ENCODE measurements around the gene ANGPTL4. TPM values are rescaled to one million over a fixed set of nuclear protein-coding genes. Genes with fewer than 3 reads are reported as not detected.

Gene ANGPTL4
- total and polyA plus RNA-seq, 2 experiments from 2014 or later: 1.9 to 2.2 TPM

GRCh38 chr19:8366121-8366581 lies 2.2 kb downstream of the ANGPTL4 start:
- Histone ChIP-seq H3K4me1 (ENCODE audit: insufficient read depth) (peaks cover 6% of the 10 kb centered on the region; the same call in 1 of the 2 replicates), H3K27ac (ENCODE audit: low read depth) (no peak overlapping the region), H4K20me1 (replicated peaks; ENCODE audit: insufficient read depth) (no peaks in the 10 kb centered on the region), H3K36me3 (ENCODE audit: insufficient read depth) (no peaks in the 10 kb centered on the region), H3K4me3 (no peak overlapping the region), H3K9me2 (ENCODE audit: insufficient read depth) (no peaks in the 10 kb centered on the region), H3K79me2 (replicated peaks; ENCODE audit: insufficient read depth) (no peaks in the 10 kb centered on the region), H2AFZ (no peak overlapping the region), H3K27me3 (ENCODE audit: insufficient read depth) (peaks cover 53% of the 10 kb centered on the region), H3K4me2 (no peak overlapping the region), H3F3A (replicated peaks; ENCODE audit: low read depth) (peaks cover 9% of the 10 kb centered on the region; the same call in 1 of the 2 replicates)
- no peaks in the 10 kb centered on the region; the same call in 2 of the 3 replicates for H3K9me3 Mint-ChIP-seq
- H3K4me1 Mint-ChIP-seq: peaks cover 22% of the 10 kb centered on the region
- H3K4me3 Mint-ChIP-seq: no peak overlapping the region
- no peak for ATAC-seq
- no peaks in the 10 kb centered on the region for H3K36me3 Mint-ChIP-seq (ENCODE audit: low read depth)
- TF ChIP-seq STAT1 (IDR thresholded peaks at IDR 0.05; ENCODE audit: unreplicated experiment) (no peak), ZNF462 (CRISPR knock-in tag; IDR thresholded peaks at IDR 0.05) (no peak), EZH2phosphoT487 (IDR thresholded peaks at IDR 0.05; ENCODE audit: unreplicated experiment) (no peak), POLR2AphosphoS5 (IDR thresholded peaks at IDR 0.05; ENCODE audit: low read depth) (no peak), ZNF114 (CRISPR knock-in tag; IDR thresholded peaks at IDR 0.05) (no peak), EZH2 (IDR thresholded peaks at IDR 0.05; ENCODE audit: low read depth, unreplicated experiment) (no peak), CREB1 (CRISPR knock-in tag; IDR thresholded peaks at IDR 0.05; ENCODE audit: low read depth) (no peak), ZNF331 (CRISPR knock-in tag; IDR thresholded peaks at IDR 0.05; ENCODE audit: low read depth) (no peak), ETS1 (IDR thresholded peaks at IDR 0.05) (no peak), JUNB (IDR thresholded peaks at IDR 0.05; ENCODE audit: unreplicated experiment) (no peak), REST (IDR thresholded peaks at IDR 0.05; ENCODE audit: unreplicated experiment) (no peak), NANOG (IDR thresholded peaks at IDR 0.05; ENCODE audit: borderline replicate concordance) (no peak), CTCF (conservative IDR thresholded peaks at IDR 0.05; ENCODE audit: low read depth in 2 of 2) (no peak)
- H3K27me3 Mint-ChIP-seq (ENCODE audit: insufficient read depth, low read depth, poor library complexity): peaks cover 53% of the 10 kb centered on the region
- no peak for DNase-seq (ENCODE audit: low spot score)
- no peak overlapping the region for H3K27ac Mint-ChIP-seq

All from GM23338 (cell line).